Transverse colon (tissue), 4 donors: ENCODE measurements around the gene CYP2C19. TPM values are rescaled to one million over a fixed set of nuclear protein-coding genes. Genes with fewer than 3 reads are reported as not detected.

Experiments
- DNase-seq: peaks from one replicate; pipeline ENCODE4 v3.0.0-alpha.2; 2019
- H3K27ac ChIP-seq, 4 donors: fragments of 200-600 bp; sonication (generic); 2 replicates each; pipeline ENCODE4 v1.5.1; 2016 to 2018; ENCODE audit warnings: inconsistent platforms in 4 of 4
- H3K27me3 ChIP-seq: fragments of 200-600 bp; sonication (generic); 2 replicates; pipeline ENCODE4 v1.5.1; 2017; ENCODE audit warnings: inconsistent platforms
- H3K36me3 ChIP-seq, 4 donors: fragments of 200-600 bp; sonication (generic); 2 replicates each; pipeline ENCODE4 v1.5.1; 2017 to 2019; ENCODE audit warnings: inconsistent platforms in 4 of 4
- H3K4me1 ChIP-seq, 4 donors: fragments of 200-600 bp; sonication (generic); 2 replicates each; pipeline ENCODE4 v1.5.1; 2017 to 2020; ENCODE audit warnings: inconsistent platforms in 4 of 4
- H3K4me3 ChIP-seq, 4 donors: fragments of 200-600 bp; sonication (generic); 1 replicate in 1 of 4; 2 replicates in 3 of 4; pipeline versions ENCODE4 v1.5.1 to v1.6.1; 2017 to 2019; ENCODE audit warnings: inconsistent platforms in 4 of 4
- H3K9me3 ChIP-seq, 2 donors: fragments of 200-600 bp; sonication (generic); 2 replicates each; pipeline ENCODE4 v1.5.1; 2017 to 2019; ENCODE audit warnings: inconsistent platforms in 2 of 2
- EP300 ChIP-seq: sonication (generic); formaldehyde crosslinking; IDR thresholded peaks from one replicate; pipeline ENCODE4 v1.6.1; 2017; ENCODE audit warnings: antibody characterized with exemption, low read depth
- POLR2A ChIP-seq: fragments of 450-650 bp; IDR thresholded peaks from one replicate; pipeline ENCODE4 v1.6.1; 2016; ENCODE audit warnings: antibody characterized with exemption, mild to moderate bottlenecking, moderate library complexity
- POLR2AphosphoS5 ChIP-seq, 3 donors: sonication (generic); formaldehyde crosslinking; IDR thresholded peaks; one replicate each; pipeline ENCODE4 v1.6.1; 2016; ENCODE audit warnings: antibody characterized with exemption in 3 of 3
- WGBS, 2 donors: methylation state at CpG; one replicate each; pipeline ENCODE4 v1.1.5; 2018; ENCODE audit warnings: low coverage in 1 of 2; 5-methylcytosine and 5-hydroxymethylcytosine counted together
- in situ Hi-C, 4 donors: fragments of 200-750 bp; cut with MboI; loops; one replicate each; pipeline versions ENCODE4 v1.15.0 to v1.15.1; 2017; ENCODE audit warnings: low sequenced_read_pairs in 3 of 4, low pct_ligation_motif_present in 1 of 4, low pct_unique_long_range_greater_than_20kb in 1 of 4
- intact Hi-C: fragments of 100-400 bp; cut with DNase I; formaldehyde crosslinking; loops from one replicate; pipeline ENCODE4 v1.15.1; 2023; ENCODE audit warnings: low total_unique reads
- total RNA-seq, 4 donors: library from RNA; depleted of rRNA; stranded (reverse); fragments of >200 nt; gene quantifications; one replicate each; pipeline ENCODE4 v1.1.0, GENCODE V29; 2016
- TF ChIP-seq, protein P1 (sequence below), 5 experiments: fragments of 200-600 bp in 3 of 5; fragments of 450-650 bp in 2 of 5; sonication (generic) in 3 of 5; IDR thresholded peaks; 1 replicate in 2 of 5; 2 replicates in 3 of 5; pipeline ENCODE4 v1.5.1; 2016 to 2017; ENCODE audit warnings: antibody characterized with exemption in 5 of 5, inconsistent platforms in 3 of 5, mild to moderate bottlenecking in 2 of 5, moderate library complexity in 1 of 5

Gene CYP2C19
- total RNA-seq, 4 donors from 2014 or later = 2.6 to 9.7 (median 8.2) TPM

DNA sequence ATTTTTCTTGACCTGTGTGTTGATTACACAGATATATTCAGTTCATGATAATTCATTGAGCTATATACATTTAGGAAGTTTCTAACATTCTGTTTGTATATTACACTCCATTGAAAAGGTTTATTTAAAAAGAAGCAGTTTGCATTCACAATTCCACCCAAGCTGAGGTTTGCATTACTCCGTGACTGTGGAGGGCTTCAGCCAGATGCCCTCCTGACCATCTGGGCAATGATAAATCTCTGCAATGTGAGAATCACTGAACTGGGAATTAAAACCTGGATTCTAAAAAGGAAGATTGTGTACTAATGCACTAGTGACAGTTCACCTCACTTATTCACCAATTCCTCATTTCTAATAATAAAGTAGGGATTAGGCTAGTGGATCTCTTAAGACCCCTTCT, 139.6 kb downstream of the CYP2C19 start:
- no peak for DNase-seq
- TF ChIP-seq EP300 (no peak), POLR2AphosphoS5 (IDR thresholded peaks at IDR 0.05) (no peak), POLR2A (no peak)
- TF ChIP-seq, protein P1, sequence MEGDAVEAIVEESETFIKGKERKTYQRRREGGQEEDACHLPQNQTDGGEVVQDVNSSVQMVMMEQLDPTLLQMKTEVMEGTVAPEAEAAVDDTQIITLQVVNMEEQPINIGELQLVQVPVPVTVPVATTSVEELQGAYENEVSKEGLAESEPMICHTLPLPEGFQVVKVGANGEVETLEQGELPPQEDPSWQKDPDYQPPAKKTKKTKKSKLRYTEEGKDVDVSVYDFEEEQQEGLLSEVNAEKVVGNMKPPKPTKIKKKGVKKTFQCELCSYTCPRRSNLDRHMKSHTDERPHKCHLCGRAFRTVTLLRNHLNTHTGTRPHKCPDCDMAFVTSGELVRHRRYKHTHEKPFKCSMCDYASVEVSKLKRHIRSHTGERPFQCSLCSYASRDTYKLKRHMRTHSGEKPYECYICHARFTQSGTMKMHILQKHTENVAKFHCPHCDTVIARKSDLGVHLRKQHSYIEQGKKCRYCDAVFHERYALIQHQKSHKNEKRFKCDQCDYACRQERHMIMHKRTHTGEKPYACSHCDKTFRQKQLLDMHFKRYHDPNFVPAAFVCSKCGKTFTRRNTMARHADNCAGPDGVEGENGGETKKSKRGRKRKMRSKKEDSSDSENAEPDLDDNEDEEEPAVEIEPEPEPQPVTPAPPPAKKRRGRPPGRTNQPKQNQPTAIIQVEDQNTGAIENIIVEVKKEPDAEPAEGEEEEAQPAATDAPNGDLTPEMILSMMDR (IDR thresholded peaks at IDR 0.05) = no peak
- 70 to 72% methylated on average over 1 of the region's 1 CpG for WGBS, 2 donors
- in situ Hi-C loops = no loop called here
- Histone ChIP-seq H3K27ac (peak overlapping the region in 2 of 4 donors; percentile 32 to 52), H3K9me3 (peaks cover 1 to 6% of the 10 kb centered on the region in 2 donors), H3K36me3 (no peaks in the 10 kb centered on the region), H3K4me1 (peaks cover 0 to 5% (median 0%) of the 10 kb centered on the region in 4 donors), H3K27me3 (no peaks in the 10 kb centered on the region), H3K4me3 (no peak overlapping the region)
- intact Hi-C loops = no loop called here

- intact Hi-C loops = no loop called here
- DNase-seq = no peak
- Histone ChIP-seq H3K4me3 (no peak overlapping the region), H3K9me3 (peaks cover 6 to 11% of the 10 kb centered on the region in 2 donors), H3K27me3 (no peaks in the 10 kb centered on the region), H3K4me1 (peaks cover 0 to 5% (median 0%) of the 10 kb centered on the region in 4 donors), H3K27ac (peak overlapping the region in 3 of 4 donors; percentile 32 to 52 (median 37)), H3K36me3 (no peaks in the 10 kb centered on the region)
- 0% methylated on average over 1 of the region's 1 CpG for WGBS, 2 donors
- TF ChIP-seq EP300 (no peak), POLR2AphosphoS5 (IDR thresholded peaks at IDR 0.05) (no peak), POLR2A (no peak)
- TF ChIP-seq, protein P1 (IDR thresholded peaks at IDR 0.05) = no peak
- in situ Hi-C loops = no loop called here
Measured at GRCh38 chr10:94902570-94902969, 140.1 kb downstream of the CYP2C19 start.

Other genes starting within 250 kb of the CYP2C19 start
- gene HELLS, start 216.9 kb upstream of the CYP2C19 start, total RNA-seq = 10 to 100 TPM in 1 of 4 donors, 1 to 10 TPM in 3; 1.9 to 15.1 (median 7.1) TPM
- gene CYP2C18, start 79.0 kb upstream of the CYP2C19 start, total RNA-seq = 10 to 100 TPM in 2 of 4 donors, 1 to 10 TPM in 1, not detected in 1; 1.1 to 17.2 (median 16.2) TPM
- gene CYP2C9, start 176.0 kb downstream of the CYP2C19 start, total RNA-seq = 10 to 100 TPM in 3 of 4 donors, 1 to 10 TPM in 1; 7.4 to 19.8 (median 13.8) TPM